AG09309 (cell line): Measurements from ENCODE around the gene TRIO.
A peak's percentile ranks its signal among the peaks of the same experiment; 100 is the strongest.
"Not testable (repeated sequence)": the region's sequence is repeated elsewhere in the genome, so short reads cannot be mapped to it uniquely, and the experiment has no call there.

Experiments
- DNase-seq: peaks from one replicate; pipeline ENCODE4 v3.0.0-alpha.2; 2010; ENCODE audit warnings: low read depth
- H3K4me3 ChIP-seq: 2 replicates; pipeline ENCODE4 v1.5.1; 2011; ENCODE audit warnings: mild to moderate bottlenecking, low read depth, low read length, moderate library complexity; ENCODE audit not compliant: control insufficient read depth
- CTCF ChIP-seq: IDR thresholded peaks from 2 replicates; pipeline ENCODE4 v1.5.1; 2011; ENCODE audit warnings: mild to moderate bottlenecking, low read depth, low read length, inconsistent platforms; ENCODE audit not compliant: insufficient read depth, control insufficient read depth; ENCODE audit errors: missing control alignments

The TRIO gene

GRCh38 chr5:14142827-14143545 lies at the start of gene TRIO:
TSS of gene TRIO (plus strand) at chr5:14143342. CDS start at chr5:14143726, 384 bp downstream.
- peak; percentile 66 for DNase-seq
- TF ChIP-seq CTCF = peak; percentile 46
- peak within 1 kb of the TSS; percentile 90 for H3K4me3 ChIP-seq

GRCh38 chr5:14097380-14097779 lies 45.8 kb upstream of the TRIO start:
- not testable (repeated sequence) for H3K4me3 ChIP-seq, DNase-seq

GRCh38 chr5:14097998-14098471 lies 45.1 kb upstream of the TRIO start:
- no peak overlapping the region for H3K4me3 ChIP-seq
- no peak for TF ChIP-seq CTCF
- DNase-seq = peak; percentile 92

DNA sequence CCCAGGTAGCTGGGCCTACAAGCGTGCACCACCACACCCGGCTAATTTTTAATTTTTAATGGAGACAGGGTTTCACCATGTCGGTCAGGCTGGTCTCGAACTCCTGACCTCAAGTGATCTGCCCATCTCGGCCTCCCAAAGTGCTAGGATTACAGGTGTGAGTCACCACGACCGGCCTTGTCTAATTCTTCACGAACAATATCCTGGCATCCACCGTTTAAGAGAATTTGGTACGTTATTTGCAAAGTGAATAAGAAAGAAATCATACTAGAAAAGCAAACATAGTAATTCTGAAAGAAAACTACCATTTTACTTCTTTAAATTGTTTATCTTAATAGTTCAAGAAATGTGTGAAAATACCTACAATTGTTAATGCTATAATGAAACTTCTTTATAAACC lies 42.9 kb upstream of the TRIO start:
- DNase-seq = no peak
- H3K4me3 ChIP-seq = no peak overlapping the region
- no peak for TF ChIP-seq CTCF

GRCh38 chr5:14101922-14102321 lies 41.2 kb upstream of the TRIO start:
- no peak overlapping the region for H3K4me3 ChIP-seq
- no peak for DNase-seq
- no peak for TF ChIP-seq CTCF

DNA sequence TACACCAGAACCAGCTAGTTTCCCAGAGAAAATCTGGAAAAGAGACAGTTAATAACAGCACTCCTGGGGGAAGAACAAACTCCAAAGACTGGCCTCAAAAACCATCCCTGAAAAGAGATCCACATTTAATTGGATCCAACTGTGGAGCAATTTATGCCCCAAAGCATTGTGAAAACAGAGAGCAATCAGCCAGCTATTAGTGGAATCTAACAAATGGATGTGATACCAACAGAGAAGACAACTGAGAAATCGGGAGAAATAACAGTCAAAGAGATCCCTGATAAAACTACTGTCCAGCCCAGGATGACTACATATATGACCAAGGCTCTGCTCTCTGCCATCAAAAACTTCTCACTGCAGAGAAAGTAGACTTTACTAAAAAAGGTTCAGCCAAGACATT lies 40.5 kb upstream of the TRIO start:
- H3K4me3 ChIP-seq = no peak overlapping the region
- no peak for DNase-seq
- no peak for TF ChIP-seq CTCF

DNA sequence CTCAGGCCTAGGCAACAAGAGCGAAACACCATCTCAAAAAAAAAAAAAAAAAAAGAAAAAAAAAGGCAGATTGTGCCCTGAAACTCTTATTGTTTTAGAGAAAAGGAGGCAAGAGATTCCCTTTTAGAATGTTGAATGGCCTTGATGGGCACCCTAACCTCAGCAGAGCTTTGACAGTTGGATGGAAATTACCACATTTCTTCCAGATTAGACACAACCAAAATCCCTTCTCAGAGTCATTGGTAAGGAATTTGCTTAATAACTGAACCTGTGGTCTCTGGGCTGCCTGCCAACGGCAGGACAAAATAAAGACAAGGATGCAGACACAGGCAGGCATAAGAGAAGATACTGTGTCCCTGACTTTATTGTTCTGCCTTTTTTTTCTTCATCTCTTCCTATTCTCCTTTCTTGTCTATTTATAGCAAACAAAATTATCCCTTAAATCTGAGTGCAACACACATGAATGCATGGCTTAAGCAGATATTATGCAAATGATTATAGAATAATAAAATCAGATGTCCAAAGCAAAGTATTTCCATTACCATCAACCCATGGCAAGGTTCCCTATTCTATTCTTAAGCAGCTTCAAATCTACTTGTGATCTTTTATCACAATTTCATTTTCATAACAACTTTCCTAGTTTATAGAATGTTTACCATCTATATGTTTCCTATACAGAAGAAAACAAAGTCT lies 37.3 kb upstream of the TRIO start:
- H3K4me3 ChIP-seq = no peak overlapping the region
- no peak for TF ChIP-seq CTCF
- peak; percentile 69 for DNase-seq
